Measurements from ENCODE around the gene MICAL1.
"Not testable (repeated sequence)": the region's sequence is repeated elsewhere in the genome, so short reads cannot be mapped to it uniquely, and the experiment has no call there.

The MICAL1 gene

DNA sequence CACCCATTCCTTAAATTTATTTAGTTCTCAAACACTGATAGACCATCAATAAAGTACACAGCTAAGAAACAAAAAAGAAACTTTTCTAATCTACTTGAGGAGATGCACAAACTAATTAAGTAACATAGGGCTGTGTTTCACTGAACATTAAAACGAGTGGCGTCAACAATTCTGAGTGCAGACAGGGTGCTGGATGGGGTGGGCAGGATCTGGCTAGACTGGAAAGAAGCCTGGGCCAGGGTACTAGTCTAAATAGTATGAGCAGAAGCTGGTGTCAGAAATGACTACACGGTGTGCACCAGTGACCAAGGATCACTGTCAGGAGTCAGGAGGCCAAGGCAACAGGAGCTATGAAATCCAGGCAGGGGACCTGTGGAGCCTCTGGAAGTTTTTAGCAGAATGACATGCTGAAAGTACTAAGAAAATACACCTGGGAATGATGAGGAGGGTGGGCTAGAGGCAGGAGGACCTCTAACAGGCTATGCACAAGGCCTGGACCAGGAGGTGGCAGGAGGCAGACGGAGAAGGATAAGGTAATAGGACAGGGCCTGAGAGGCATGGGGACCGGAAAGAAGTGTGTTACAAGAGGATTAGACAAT is 14.1 kb upstream of the MICAL1 start:
- POLR2A ChIA-PET (ENCODE audit: low non-redundant PET) = no interaction called here
- no peak for DNase-seq (ENCODE audit: low spot score)
- TF ChIP-seq, protein P1, sequence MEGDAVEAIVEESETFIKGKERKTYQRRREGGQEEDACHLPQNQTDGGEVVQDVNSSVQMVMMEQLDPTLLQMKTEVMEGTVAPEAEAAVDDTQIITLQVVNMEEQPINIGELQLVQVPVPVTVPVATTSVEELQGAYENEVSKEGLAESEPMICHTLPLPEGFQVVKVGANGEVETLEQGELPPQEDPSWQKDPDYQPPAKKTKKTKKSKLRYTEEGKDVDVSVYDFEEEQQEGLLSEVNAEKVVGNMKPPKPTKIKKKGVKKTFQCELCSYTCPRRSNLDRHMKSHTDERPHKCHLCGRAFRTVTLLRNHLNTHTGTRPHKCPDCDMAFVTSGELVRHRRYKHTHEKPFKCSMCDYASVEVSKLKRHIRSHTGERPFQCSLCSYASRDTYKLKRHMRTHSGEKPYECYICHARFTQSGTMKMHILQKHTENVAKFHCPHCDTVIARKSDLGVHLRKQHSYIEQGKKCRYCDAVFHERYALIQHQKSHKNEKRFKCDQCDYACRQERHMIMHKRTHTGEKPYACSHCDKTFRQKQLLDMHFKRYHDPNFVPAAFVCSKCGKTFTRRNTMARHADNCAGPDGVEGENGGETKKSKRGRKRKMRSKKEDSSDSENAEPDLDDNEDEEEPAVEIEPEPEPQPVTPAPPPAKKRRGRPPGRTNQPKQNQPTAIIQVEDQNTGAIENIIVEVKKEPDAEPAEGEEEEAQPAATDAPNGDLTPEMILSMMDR (conservative IDR thresholded peaks at IDR 0.05; ENCODE audit: low read depth) = no peak
- H3K27ac ChIP-seq = no peak overlapping the region
- CTCF ChIA-PET = interaction anchor here (0.6 kb wide), 1 partner anchor 1531 kb away, joined by 3 read pairs; no protein-coding TSS in a partner anchor

DNA sequence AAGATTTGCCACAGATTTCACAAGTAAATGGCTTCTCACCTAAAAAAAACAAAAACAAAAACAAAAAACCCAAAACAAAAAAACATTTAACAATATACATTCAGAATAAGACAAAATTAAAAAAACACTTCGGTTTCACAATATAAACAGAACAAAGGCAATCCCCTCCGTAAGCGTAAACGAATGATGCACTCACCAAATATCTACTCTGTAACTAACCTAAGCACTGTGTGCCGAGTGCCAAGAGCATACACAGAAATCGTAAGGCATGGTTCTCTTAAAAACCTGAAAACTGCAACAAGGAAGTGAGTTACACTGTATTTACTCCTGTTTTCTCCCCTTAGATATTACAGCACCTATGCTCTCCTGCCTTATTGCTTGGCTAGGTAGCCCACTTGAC is 12.1 kb upstream of the MICAL1 start:
- no peak for DNase-seq (ENCODE audit: low spot score)
- ChIA-PET POLR2A (ENCODE audit: low non-redundant PET) (no interaction called here), CTCF (no interaction called here)
- no peak overlapping the region for H3K27ac ChIP-seq
- TF ChIP-seq, protein P1 (conservative IDR thresholded peaks at IDR 0.05; ENCODE audit: low read depth) = no peak

DNA sequence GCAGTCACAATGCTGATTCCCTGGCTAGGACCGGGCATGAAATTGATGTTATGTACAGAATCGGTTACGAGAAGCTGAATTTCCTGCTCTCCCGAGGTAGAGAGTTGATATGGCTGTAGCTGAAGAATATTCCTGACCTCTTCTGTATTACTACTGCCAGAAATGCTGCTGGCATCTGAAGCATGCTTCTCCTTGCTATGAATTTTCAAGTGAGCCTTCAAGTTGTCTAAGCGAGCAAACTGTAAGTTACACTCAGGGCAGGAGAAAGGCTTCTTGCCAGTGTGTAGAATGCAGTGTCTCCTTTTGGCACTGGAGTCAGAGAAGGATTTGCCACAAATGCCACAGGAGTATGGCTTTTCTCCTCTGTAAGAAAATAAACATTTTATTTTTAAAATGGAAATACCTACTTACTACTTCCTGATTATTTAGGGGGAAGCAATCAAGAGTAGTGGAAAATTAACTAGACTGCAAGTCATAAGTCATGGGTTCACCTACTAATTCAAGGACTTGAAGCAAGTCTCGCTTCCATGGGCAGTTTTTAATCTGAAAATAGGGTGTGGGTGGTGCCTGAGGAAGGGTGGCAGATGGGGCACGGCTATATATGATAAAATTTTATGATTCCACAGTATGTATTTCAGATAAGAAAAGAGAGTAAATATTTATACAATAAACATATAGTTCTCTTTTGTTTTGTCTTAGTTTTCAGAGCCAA is 10.8 kb upstream of the MICAL1 start:
- CTCF ChIA-PET = no interaction called here
- H3K27ac ChIP-seq = no peak overlapping the region
- TF ChIP-seq, protein P1 (conservative IDR thresholded peaks at IDR 0.05; ENCODE audit: low read depth) = no peak
- POLR2A ChIA-PET (ENCODE audit: low non-redundant PET) = no interaction called here
- DNase-seq (ENCODE audit: low spot score) = no peak

DNA sequence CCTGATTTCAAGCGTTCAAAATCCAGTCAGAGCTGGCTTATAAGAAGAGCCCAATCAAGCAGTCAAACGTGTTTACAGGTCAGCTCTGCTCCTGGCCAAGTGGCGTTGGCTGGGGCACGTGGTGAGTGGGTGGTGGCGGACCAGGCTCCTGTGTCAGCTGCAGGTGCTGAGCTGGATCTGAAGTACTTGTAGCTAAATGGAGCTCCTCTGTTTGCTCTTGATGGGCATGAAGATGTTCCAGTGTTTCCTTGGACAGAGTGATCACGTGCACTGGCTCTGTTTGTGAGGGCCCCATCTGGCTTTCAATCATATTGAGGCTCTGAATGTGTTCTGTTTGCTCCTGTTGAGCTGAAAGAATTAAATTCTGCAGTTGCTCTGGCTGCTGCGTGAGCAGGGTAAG is 10.2 kb upstream of the MICAL1 start:
- ChIA-PET CTCF (interaction anchor here (1.3 kb wide), 1 partner anchor 10 kb away, joined by 3 read pairs; the partner anchor contains the start of gene MICAL1), POLR2A (ENCODE audit: low non-redundant PET) (no interaction called here)
- H3K27ac ChIP-seq = no peak overlapping the region
- DNase-seq (ENCODE audit: low spot score) = no peak
- TF ChIP-seq, protein P1 (conservative IDR thresholded peaks at IDR 0.05; ENCODE audit: low read depth) = no peak

DNA sequence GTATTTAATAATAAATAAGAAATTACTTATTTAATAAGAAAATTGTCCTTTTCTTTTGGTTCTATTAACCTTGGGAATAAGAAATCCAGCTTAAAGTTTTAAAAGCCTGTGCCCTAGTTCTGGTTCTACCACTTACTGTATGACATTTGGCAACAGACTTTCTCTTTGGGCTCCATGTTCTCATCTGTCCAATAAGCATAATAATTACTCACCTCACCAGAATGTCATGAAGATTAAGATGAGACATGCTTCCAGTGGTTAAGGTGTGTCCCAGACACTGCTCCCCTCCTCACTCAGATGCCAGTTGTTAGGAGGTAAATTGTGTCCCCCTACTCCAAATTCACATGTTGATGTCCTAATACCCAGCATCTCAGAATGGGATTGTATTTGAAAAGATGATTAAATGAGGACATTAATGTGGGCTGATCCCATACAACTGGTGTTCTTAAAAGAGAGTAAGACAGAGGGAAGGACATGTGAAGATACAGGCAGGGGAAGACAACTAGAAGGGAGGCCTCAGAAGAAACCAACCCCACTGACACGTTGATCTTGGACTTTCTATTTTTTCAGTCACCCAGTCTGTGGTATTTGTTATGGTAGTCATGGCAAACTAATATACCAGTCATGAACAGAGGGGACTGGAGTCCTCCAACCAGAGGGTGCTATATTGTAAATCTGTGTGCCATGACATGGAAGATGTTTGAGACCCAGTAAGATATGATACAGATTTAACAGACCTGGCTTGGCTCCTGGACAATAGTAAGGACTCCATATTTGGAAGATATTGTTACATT is 6.4 kb upstream of the MICAL1 start:
- no peak for DNase-seq (ENCODE audit: low spot score)
- CTCF ChIA-PET = no interaction called here
- H3K27ac ChIP-seq = no peak overlapping the region
- TF ChIP-seq, protein P1 (conservative IDR thresholded peaks at IDR 0.05; ENCODE audit: low read depth) = no peak
- POLR2A ChIA-PET (ENCODE audit: low non-redundant PET) = no interaction called here

DNA sequence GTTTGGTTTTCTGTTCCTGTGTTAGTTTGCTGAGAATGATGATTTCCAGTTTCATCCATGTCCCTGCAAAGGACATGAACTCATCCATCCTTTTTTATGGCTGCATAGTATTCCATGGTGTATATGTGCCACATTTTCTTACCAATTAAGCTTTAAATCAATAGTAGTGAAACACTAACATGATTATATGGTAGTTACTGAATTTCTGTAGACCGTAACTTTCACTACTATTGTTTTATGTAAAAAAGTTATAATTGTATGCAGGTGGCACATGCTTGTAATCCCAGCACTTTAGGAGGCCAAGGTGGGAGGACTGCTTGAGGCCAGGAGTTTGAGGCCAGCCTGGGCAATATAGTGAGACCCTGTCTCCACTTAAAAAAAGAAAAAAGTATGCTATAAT is 5.6 kb upstream of the MICAL1 start:
- H3K27ac ChIP-seq; CTCF ChIA-PET; DNase-seq (ENCODE audit: low spot score); POLR2A ChIA-PET (ENCODE audit: low non-redundant PET): not testable (repeated sequence)

Measured in RWPE1 (cell line).